Suprapubic skin (tissue), 4 donors: ENCODE measurements around the gene ISG20L2.
"Not testable (repeated sequence)": the region's sequence is repeated elsewhere in the genome, so short reads cannot be mapped to it uniquely, and the experiment has no call there.

Source experiments
- EP300 ChIP-seq: sonication (generic); formaldehyde crosslinking; IDR thresholded peaks from one replicate; pipeline ENCODE4 v1.6.1; 2017; ENCODE audit warnings: antibody characterized with exemption
- POLR2A ChIP-seq, 2 donors: fragments of 450-650 bp; IDR thresholded peaks; one replicate each; pipeline ENCODE4 v1.6.1; 2017; ENCODE audit warnings: antibody characterized with exemption in 2 of 2, mild to moderate bottlenecking in 2 of 2, moderate library complexity in 2 of 2
- POLR2AphosphoS5 ChIP-seq, 3 donors: sonication (generic); formaldehyde crosslinking; IDR thresholded peaks; one replicate each; pipeline ENCODE4 v1.6.1; 2017; ENCODE audit warnings: antibody characterized with exemption in 3 of 3
- TF ChIP-seq, protein P1 (sequence below), 2 donors: fragments of 200-600 bp in 1 of 2; fragments of 450-650 bp in 1 of 2; sonication (generic) in 1 of 2; IDR thresholded peaks; one replicate each; pipeline ENCODE4 v1.5.1; 2016 to 2019; ENCODE audit warnings: antibody characterized with exemption in 2 of 2, mild to moderate bottlenecking in 1 of 2, moderate library complexity in 1 of 2

- TF ChIP-seq, protein P1, sequence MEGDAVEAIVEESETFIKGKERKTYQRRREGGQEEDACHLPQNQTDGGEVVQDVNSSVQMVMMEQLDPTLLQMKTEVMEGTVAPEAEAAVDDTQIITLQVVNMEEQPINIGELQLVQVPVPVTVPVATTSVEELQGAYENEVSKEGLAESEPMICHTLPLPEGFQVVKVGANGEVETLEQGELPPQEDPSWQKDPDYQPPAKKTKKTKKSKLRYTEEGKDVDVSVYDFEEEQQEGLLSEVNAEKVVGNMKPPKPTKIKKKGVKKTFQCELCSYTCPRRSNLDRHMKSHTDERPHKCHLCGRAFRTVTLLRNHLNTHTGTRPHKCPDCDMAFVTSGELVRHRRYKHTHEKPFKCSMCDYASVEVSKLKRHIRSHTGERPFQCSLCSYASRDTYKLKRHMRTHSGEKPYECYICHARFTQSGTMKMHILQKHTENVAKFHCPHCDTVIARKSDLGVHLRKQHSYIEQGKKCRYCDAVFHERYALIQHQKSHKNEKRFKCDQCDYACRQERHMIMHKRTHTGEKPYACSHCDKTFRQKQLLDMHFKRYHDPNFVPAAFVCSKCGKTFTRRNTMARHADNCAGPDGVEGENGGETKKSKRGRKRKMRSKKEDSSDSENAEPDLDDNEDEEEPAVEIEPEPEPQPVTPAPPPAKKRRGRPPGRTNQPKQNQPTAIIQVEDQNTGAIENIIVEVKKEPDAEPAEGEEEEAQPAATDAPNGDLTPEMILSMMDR (IDR thresholded peaks at IDR 0.05), result not testable (repeated sequence)
- TF ChIP-seq POLR2A (IDR thresholded peaks at IDR 0.05); POLR2AphosphoS5 (IDR thresholded peaks at IDR 0.05); EP300: not testable (repeated sequence)
Observed at GRCh38 chr1:156765136-156765535, 36.6 kb upstream of the ISG20L2 start.
